ENCODE measurements around the gene RASGEF1C. TPM values are rescaled to one million over a fixed set of nuclear protein-coding genes. Genes with fewer than 3 reads are reported as not detected.
"Not testable (repeated sequence)": the region's sequence is repeated elsewhere in the genome, so short reads cannot be mapped to it uniquely, and the experiment has no call there.

RASGEF1C gene
- total RNA-seq, 1 donor from 2014 or later, result under 0.01 TPM

DNA sequence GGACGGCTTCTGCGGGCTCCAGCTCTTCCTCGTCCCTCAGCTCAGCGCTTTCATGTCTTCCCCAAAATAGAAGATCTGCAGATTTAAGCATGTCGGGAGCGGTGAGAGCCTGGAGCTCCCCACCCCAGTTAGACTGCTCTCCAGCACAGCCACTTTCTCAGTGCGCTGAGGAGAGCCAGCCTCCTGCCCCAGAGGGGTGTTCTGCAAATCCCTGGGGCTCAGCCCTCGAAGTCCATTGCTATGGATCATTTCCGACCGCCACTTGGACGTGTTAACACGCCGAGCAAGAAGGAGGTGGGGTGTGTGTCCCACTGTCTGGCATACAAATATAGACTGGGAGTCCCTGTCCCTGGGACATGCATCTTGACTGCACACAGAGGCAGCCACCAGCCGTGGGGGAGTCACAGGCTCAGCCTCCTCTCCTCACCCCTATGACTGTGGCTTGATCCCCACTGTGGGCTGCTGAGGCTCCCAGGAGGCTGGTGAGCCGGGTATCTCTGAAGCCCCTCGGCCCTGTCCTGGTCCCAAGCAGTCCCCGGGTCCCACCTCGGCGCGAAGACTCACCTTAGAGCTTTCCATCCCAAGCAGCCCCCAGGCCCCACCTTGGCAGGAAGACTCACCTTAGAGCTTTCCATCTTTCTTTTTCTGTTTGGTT, 107.4 kb downstream of the RASGEF1C start:
- no peak for DNase-seq (ENCODE audit: low read depth in 2 of 2)

DNA sequence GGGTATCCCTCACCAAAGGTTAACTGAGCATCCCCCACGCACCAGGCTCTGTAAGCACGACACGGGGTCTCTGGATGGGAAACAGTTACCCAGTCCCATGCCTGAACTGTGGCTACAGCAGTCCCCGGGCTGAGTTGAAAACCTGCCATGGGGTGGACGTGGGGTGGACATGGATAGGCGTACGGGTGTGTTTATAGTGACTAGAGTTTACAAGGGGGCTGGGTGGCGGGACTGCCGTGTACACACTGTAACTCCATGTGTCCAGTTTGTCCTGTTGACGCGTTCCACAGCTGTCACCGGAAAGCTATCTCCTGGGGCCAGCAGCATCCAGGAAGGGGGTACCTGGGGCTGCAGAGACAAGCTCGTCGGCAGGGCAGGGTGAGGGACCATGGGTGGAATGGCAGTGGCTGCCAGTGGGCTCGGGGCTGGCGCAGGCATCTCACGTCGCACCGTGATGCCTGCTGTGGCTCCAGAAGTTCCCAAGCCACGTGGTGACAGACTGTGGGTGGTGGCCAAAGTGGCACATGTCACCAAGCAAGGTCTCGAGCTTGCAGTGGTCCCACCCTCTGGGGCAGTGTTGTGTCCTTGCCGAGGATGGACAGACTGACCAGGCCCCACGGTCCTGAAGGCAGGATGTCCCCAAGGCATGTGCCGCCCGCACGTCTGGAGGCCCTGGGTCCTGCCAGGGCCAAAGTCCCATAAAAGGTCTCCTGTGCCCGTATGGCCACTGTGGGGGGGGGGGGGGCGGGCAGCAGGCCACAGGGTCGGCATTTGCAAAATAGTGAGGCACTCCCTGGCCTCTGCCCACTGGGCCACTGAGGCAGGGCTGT, 108.2 kb downstream of the RASGEF1C start:
- no peak for DNase-seq (ENCODE audit: low read depth in 2 of 2)

DNA sequence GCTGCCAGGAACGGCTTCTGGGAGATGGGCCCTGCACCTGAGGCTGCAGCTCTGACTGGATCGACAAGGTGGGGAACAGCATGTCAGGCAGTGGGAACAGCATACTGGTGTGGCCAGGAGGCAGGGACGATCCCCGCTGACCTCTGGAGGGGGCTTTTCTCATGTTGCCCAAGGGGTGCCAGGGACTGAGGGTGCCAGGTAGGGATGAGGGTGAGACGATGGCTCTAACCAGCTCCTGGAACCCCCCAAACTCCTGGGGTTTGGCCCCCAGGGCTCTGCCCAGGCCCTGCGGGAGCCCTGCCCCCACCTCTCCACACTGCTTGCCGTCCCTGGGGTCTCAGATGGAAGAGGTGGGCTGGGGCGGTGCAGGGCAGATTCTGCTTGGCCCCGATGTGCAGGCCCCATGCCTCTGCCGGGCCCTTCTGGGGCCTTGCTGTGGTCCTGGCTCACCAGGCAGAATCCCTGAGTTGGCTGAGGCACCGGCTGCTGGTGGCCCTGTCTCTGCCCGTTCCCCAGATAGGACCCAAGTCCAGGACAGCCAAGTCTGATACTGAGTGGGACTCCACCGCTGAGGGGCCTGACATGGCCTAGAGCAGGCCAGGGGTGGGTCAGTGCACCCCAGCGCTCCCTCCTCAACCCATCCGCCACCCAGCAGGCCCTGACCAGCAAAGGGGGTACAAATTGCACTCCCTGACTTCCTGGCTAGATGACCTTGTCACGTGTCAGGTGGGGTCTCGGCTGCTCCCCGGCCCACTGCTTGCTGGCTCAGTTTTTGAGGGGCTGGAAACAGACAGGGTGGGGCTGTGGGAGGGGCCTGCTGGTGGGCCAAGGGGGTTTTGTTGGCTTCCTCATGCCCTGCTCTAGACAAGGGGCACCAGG, 109.0 kb downstream of the RASGEF1C start:
- no peak for DNase-seq (ENCODE audit: low read depth in 2 of 2)

DNA sequence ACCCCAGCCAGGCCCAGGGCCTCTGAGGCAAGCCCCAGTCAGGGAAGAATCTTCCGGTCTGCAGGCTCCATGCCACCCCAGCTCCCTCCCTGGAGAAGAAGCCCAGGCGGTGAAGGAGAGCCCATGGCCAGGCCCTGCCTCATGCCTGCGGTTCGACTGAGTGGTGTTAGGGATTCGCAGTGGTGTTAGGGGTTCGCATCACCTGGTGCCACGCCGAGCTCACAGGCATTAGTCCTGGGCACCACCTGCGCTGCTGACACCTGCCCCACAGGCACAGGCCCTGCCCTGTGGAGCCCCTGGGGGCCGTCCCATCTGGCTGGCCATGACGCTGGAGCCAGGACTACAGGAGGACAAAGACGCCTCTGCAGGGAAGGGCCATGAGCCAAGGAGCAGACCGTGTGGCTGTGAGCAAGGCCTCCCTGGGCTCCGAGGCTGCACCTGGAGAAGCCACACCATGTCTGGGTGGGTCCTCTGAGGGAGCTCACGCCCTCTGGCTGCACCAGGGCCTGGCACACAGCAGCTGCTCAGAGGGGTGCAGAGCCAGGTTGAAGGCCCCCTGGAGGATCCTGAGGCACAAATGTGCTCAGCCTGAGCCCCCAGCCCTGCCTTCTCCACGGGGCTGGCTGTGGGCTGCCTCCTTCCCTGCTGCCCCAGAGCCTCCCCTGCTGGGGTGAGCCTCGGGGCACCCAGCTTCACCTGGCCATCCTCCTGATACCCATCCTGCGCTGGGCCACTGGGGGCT, 109.8 kb downstream of the RASGEF1C start:
- DNase-seq (ENCODE audit: low read depth in 2 of 2), result no peak

DNA sequence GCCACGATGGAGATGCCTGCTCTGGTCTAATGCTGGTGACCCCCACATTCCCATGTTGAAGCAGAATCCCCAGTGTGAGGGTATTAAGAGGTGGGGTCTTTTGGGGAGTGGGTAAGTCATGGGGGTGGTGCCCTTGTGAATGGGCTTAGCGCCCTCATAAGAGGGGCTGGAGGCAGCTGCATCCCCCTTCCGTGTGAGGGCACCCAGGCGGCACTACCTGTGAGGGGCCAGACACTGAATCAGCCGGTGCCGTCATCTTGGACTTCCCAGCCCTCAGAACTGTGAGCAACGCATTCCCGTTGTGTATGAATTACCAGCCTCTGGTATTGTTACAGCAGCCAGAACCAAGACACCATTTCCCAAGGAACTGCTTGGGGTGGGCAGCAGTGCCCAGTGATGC, 110.5 kb downstream of the RASGEF1C start:
- DNase-seq (ENCODE audit: low read depth in 2 of 2), result no peak

DNA sequence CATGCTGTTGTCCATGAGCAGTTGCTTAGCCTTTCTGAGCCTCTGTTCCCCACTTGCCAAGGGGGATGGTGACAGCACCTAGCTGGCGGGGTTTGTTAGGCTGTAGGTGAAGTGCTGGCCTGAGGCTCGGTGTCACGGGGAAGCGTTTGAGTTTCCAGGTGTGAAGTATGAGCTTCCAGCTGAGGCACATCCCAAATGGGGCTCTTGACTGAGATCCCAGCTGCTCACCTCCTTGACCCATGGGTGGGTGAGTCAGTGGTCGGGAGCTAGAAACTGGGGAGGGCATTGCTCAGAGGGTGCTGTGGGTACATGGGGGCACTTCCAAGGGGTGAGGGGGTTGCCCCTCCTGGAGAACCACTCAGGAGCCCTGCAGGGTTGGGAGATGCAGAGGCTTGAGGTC, 111.1 kb downstream of the RASGEF1C start:
- DNase-seq (ENCODE audit: low read depth in 2 of 2), result no peak

DNA sequence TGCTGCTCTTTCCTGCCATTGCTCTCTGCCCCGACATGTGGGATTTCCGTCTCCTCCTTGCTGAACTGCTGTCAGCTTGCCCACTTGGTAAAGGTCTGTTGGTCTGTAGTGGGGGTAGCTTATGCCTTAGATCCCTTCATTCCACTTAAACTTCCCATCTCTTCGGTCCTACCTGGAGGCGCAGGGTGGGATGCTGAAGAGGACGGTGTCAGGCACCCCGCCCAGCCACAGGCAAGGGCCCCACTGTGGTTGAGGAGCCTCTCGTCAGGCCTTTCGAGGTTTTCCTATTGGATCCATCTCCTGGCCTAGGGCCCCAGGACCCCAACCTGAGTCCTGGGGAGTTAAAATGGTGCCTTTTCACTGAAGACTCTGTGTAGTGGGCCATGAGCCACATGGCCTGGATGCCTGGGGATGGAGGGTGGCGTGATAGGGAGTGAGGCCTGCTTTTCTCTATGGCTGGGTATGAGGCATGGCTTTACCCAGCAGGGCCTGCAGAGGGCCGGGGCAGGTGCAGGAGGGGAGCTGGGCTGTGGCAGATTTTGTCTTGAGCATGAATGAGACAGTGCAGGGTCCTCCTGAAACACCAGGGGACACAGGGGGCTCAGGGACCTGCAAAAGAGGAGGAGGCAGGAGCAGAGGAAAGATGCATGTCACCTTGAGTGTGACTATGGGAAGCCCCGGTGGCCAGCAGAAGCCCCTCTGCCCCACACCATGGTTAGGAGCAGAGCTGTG, 111.7 kb downstream of the RASGEF1C start:
- no peak for DNase-seq (ENCODE audit: low read depth in 2 of 2)

DNA sequence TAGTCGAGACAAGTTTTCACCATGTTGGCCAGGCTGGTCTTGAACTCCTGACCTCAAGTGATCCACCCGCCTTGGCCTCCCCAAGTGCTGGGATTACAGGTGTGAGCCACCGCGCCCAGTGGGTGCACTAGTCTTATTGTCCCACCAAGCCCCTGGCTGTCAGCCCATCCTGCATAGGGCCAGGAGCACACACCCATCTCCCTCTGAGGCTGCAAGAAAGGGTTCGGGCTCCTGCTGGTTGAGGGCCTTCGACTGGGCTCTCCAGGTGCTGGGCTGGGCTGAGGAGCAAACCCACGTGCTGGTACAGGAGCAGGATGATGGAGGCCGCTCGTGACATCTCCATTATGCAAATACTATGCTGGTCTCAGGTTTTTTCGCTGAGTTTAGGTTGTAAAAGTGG, 112.4 kb downstream of the RASGEF1C start:
- no peak for DNase-seq (ENCODE audit: low read depth in 2 of 2)

DNA sequence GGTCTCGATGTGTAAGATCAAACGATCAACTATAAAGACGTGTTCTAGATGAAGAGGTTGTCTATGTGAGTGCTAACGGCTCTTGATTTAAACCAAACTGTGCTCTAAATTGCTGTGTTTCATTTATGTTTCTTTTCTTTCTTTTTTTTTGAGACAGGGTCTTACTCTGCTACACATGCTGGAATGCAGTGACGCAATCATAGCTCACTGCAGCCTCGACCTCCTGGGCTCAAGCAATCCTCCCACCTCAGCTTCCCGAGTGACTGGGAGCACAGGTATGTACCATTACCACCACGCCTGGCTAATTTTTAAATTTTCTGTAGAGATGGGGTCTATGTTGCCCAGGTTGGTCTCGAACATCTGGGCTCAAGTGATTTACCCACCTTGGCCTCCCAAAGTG, 113.5 kb downstream of the RASGEF1C start:
- DNase-seq (ENCODE audit: low read depth in 2 of 2), result no peak

DNA sequence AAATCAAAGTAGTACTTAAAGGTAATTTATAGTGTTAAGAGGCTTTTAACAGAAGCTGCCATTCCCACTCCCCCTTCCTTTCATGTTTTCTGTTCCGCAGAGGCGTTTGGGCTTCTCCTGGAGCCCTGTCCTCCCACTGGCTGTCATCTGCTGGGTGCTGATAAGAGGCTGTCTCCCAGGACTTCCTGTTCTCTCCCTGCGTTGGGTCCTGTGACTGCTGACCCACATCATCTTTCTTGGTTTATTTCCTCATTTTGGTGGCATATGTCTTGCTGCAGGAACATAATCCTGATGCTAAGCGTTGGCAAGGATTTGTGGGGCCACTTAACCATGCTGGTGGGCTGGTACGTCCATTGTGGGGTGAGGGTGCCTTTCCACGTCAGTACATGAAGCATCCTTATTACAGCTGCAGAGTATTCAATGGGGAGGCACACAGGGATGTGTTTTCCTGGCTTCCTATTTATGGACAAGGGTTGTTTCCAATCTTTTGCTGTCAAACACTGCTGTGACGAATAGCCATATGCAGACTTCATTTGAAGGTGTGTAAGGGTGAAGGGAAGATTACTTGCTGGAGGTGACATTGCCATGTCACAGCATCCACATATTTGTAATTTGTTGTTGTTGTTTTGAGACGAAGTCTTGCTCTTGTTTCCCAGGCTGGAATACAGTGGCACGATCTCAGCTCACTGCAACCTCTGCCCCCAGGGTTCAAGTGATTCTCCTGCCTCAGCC, 115.2 kb downstream of the RASGEF1C start:
- DNase-seq (ENCODE audit: low read depth in 2 of 2), result no peak

DNA sequence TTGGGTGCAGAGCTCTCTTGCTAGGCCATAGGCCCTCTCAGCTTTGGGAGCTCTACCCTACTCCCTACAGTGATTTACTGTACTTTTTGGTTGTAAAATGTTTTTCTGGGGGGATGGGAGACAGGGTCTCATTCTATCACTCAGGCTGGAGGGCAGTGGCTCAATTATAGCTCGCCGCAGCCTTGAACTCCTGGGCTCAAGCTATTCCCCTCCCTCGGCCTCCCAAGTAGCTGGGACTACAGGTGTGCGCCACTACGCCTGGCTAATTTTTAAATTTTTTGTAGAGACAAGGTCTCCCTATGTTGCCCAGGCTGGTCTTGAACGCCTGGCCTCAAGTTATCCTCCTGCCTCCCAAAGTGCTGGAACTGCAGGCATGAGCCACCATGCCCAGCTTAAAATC, 115.8 kb downstream of the RASGEF1C start:
- DNase-seq (ENCODE audit: low read depth in 2 of 2), result no peak

DNA sequence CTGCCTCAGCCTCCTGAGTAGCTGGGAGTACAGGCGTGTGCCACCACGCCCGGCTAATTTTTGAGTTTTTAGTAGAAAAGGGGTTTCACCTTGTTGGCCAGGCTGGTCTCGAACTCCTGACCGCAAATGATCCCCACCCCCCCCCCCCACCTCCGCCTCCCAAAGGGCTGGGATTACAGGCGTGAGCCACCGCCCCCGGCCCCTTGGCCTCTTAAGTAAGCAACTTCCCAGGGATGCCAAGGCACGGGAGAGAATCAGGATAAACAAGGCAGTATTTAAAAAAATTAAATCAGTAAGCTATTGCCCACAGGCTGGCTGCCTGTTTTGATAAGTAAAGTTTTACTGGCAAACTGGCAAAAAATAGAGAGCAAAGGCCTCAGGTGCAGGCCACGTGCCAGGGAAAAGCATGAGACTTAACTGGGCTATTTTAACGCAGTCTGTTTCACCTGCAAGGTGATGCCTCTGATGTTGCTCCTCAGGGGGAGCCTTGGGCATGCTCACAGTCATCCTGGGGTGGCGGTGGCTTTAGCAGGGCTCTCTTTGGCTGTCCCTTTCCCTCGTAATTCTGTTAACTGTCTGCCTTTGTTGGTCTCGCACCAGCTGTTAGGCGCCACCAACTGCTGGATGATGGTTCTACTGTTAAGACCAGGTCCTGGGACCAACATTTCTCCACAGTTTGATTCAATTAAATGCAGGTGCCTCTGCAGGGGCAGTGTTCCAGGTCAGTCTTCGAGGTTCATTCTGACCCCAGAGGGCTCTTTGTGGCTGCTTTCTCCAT, 118.1 kb downstream of the RASGEF1C start:
- peak; percentile 62 to 78 for DNase-seq (ENCODE audit: low read depth in 2 of 2)

DNA sequence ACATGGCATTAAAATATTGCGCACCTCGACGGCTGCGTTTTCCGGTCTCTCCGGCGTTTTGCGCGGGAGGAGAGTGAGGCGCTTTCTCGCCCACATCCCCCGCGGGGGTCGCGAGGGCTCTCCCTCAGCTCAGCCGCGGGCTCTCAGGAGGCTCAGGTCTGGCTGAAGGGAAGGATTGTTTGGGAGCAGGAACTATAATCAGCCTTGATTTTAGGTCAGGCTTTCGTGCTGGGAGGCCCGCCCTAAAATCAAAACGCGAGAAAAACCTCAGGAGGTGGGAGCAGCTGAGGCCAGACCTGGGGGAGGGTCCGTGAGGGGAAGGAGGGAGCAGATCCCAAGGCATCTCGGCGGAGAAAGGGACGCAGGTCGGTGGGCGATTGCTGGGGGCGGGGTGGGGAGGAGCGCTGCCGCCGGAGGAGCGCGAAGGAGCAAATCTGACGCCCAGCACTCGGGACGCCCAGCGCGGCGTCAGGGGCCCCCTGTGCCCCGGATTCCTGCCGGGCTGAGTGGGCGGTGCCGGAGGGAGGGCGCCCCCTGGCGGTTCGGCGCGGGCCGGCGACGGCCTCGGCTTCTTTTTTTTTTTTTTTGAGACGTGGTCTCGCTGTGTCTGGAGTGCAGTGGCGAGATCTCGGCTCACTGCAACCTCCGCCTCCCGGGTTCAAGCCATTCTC, 118.8 kb downstream of the RASGEF1C start:
- peak; percentile 71 to 72 for DNase-seq (ENCODE audit: low read depth in 2 of 2)

DNA sequence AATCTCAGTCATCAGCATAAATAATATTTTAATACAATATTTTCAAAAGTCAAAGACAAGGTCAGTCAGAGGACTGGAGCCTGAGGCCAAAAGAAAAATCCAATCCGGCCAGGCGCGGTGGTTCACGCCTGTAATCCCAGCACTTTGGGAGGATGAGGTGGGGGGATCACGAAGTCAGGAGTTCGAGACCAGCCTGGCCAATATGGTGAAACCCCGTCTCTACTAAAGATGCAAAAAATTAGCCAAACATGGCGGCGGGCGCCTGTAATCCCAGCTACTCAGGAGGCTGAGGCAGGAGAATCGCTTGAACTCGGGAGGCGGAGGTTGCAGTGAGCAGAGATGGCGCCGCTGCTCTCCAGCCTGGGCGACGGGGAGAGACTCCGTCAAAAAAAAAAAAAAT, 119.4 kb downstream of the RASGEF1C start:
- DNase-seq (ENCODE audit: low read depth in 2 of 2), result not testable (repeated sequence)

DNA sequence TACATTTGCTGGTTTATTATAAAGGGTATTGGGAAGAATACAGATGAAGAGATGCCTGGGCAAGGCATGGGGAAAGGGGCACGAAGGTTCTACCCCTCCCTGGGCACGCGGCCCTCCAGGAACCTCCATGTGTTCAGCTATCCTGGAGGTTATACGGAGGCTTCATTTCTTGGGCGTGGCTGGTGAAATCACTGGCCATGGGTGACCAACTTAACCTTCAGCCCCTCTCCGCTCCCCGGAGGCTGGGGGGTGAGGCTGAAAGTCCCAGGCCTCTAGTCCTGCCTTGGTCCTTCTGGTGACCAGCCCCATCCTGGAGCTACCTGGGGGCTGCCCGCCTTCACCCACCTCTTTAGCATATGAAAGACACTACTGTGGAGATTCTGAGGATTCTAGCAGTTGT, 120.5 kb downstream of the RASGEF1C start:
- DNase-seq (ENCODE audit: low read depth in 2 of 2), result no peak

DNA sequence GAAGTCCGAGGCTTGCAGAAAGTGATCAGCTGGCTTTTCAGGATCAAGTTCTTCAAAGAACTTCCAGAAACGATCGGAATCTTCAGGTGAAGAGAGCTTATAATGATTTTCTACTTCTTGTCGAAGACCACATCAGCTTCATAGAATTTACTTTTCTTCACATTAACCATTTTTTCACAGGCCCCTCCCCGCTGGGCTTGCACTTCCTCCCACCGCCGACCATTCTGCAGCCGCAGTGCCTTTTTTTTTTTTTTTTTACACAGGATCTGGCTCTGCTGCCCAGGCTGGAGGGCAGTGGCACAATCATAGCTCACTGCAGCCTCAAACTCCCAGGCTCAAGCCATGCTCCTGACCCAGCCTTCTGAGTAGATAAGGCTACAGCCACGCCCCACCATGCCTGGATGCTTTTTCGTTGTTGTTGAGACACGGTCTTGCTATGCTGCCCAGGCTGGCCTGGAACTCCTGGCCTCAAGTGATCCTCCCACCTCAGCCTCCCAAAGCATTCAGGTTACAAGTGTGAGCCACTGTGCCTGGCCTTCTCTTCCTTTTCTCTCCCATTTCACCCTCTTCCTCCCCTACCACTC, 122.1 kb downstream of the RASGEF1C start:
- no peak for DNase-seq (ENCODE audit: low read depth in 2 of 2)

DNA sequence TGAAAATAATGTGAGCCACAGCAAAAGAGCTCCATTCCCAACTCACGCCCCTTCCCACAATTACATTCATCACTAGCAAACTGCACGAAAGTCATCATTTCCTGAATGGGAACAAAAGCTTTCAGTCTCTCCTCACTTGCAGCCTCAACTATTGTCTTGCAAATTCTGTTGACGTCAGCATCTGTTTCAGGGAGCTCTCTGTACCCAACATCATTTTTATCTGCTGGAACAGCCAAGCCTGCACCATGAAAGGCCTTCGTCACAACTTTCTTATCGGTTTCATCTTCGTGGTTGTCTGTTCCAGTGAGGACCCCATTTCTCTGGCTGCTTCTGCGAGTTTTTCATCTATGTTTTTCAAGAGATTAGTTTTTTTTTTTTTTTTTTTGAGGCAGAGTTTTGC, 123.2 kb downstream of the RASGEF1C start:
- DNase-seq (ENCODE audit: low read depth in 2 of 2), result peak; percentile 10 to 41
